Measurements from ENCODE around the gene APH1A. TPM values are rescaled to one million over a fixed set of nuclear protein-coding genes. Genes with fewer than 3 reads are reported as not detected.

APH1A gene
- total and polyA plus RNA-seq, 8 donors, result 127 to 206 (median 177) TPM

- TF ChIP-seq CTCF (IDR thresholded peaks at IDR 0.05), result no peak
- intact Hi-C loops (cut with DNase I), result no loop called here
- Histone ChIP-seq H3K27me3 (peaks cover 0 to 35% of the 10 kb centered on the region in 2 donors), H3K4me1 (peaks cover 0 to 24% of the 10 kb centered on the region in 2 donors), H3K36me3 (peaks cover 0 to 12% of the 10 kb centered on the region in 2 donors), H3K27ac (peak overlapping the region; percentile 16 to 56), H3K4me3 (no peak overlapping the region), H3K9me3 (no peaks in the 10 kb centered on the region)
- DNase-seq (peak in 2 of 4 donors; percentile 79 to 82), ATAC-seq (peak; percentile 85)
These were observed 8.8 kb downstream of the APH1A start for GRCh38 chr1:150259758-150260669.

- Histone ChIP-seq H3K27ac (peak overlapping the region in 1 of 2 donors; percentile 56), H3K4me3 (no peak overlapping the region), H3K36me3 (peaks cover 0 to 4% of the 10 kb centered on the region in 2 donors), H3K4me1 (peaks cover 0 to 24% of the 10 kb centered on the region in 2 donors), H3K27me3 (peaks cover 0 to 35% of the 10 kb centered on the region in 2 donors), H3K9me3 (no peaks in the 10 kb centered on the region)
- no peak for TF ChIP-seq CTCF (IDR thresholded peaks at IDR 0.05)
- intact Hi-C loops (cut with DNase I), result no loop called here
- ATAC-seq, result peak; percentile 15
- peak in 1 of 4 donors; percentile 37 for DNase-seq
These were observed 9.6 kb downstream of the APH1A start for GRCh38 chr1:150259217-150259616.

GRCh38 chr1:150257624-150258585 is 10.9 kb downstream of the APH1A start, which contains the start of gene CA14:
Gene CA14, plus strand, starts transcription at chr1:150257774. Its CDS starts 355 bp downstream, at chr1:150258129.
- no peak for TF ChIP-seq CTCF (IDR thresholded peaks at IDR 0.05)
- no peak within 1 kb of the TSS for H3K4me3 ChIP-seq
- H3K36me3 ChIP-seq, result no peaks in the 10 kb centered on the region
- no peaks in the 10 kb centered on the region for H3K9me3 ChIP-seq
- intact Hi-C loops (cut with DNase I), result no loop called here
- peaks cover 0 to 24% of the 10 kb centered on the region in 2 donors for H3K4me1 ChIP-seq
- H3K27ac ChIP-seq, result no peak within 1 kb of the TSS
- H3K27me3 ChIP-seq, result peaks cover 0 to 35% of the 10 kb centered on the region in 2 donors
- DNase-seq (no peak), ATAC-seq (no peak)

- intact Hi-C loops (cut with DNase I), result no loop called here
- no peaks in the 10 kb centered on the region for H3K9me3 ChIP-seq
- H3K27ac ChIP-seq, result no peak overlapping the region
- peaks cover 0 to 24% of the 10 kb centered on the region in 2 donors for H3K4me1 ChIP-seq
- H3K27me3 ChIP-seq, result peaks cover 0 to 35% of the 10 kb centered on the region in 2 donors
- H3K4me3 ChIP-seq, result no peak overlapping the region
- H3K36me3 ChIP-seq, result no peaks in the 10 kb centered on the region
- no peak for TF ChIP-seq CTCF (IDR thresholded peaks at IDR 0.05)
- ATAC-seq (no peak), DNase-seq (no peak)
These were observed 12.1 kb downstream of the APH1A start for GRCh38 chr1:150256554-150257341.

Measured in left lung (tissue), 10 donors.